ENCODE results near the gene FAR2.
"Not testable (repeated sequence)": the region's sequence is repeated elsewhere in the genome, so short reads cannot be mapped to it uniquely, and the experiment has no call there.

FAR2 gene

GRCh38 chr12:29281371-29282005, 132.4 kb downstream of the FAR2 start:
- no peak for DNase-seq (ENCODE audit: low spot score)

- no peak for DNase-seq (ENCODE audit: low spot score)
Observed at GRCh38 chr12:29282031-29282816, 133.1 kb downstream of the FAR2 start.

DNA sequence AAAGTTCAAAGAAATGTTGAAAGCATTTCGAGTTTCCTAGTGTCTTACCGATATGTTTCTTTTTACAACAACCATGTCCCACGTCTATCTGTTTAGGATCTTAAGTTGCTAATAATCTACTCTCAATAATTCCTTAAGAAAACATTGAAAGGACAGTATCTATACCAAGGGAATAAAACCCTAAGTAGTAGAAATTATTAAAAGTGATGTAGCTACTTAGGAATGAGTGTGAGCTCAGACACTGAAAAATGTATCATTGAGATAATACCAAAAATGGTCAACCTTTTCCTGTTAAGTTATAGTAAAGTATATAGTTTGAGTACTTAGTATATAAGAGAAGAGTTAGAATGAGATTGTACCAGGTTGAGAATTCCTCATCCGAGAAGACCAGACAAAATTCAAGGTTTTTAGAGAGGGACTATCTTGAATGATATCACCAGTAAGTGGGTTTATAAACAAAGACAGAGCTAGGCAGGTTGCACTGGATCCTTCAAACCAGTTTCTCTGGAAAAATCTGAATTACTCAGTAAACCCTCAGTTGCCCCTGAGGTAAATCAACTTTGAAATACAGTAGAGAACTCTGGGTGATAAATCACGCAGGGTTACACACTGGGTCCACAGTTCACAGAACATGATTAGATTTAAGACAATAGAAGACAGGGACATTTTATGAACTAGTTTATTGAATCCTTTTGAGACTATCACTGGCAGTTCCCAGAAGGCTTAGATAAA, 135.1 kb downstream of the FAR2 start:
- DNase-seq (ENCODE audit: low spot score), result no peak

- DNase-seq (ENCODE audit: low spot score), result no peak
Observed at GRCh38 chr12:29286081-29286790, 137.2 kb downstream of the FAR2 start.

DNA sequence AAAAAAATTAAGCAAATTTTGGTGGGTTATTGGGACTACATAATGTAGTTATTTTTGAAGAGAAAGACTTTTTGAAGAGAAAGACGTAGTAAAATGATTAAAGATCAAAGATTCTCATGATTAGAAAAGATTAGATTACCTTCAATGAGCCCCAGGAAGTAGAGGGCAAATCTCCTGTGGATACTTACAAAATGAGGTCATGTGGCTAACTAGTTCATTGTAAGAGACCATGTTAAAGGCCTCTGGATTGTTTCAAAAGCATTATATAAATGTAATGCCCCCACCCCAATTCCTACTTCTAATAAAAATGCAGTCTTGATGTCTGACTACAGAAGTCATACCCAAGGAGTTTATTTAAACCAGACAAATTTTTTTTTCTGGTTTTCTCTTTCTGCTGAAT, 138.5 kb downstream of the FAR2 start:
- no peak for DNase-seq (ENCODE audit: low spot score)

GRCh38 chr12:29288031-29288430, 139.0 kb downstream of the FAR2 start:
- no peak for DNase-seq (ENCODE audit: low spot score)

GRCh38 chr12:29290475-29290874, 141.4 kb downstream of the FAR2 start:
- not testable (repeated sequence) for DNase-seq (ENCODE audit: low spot score)

DNA sequence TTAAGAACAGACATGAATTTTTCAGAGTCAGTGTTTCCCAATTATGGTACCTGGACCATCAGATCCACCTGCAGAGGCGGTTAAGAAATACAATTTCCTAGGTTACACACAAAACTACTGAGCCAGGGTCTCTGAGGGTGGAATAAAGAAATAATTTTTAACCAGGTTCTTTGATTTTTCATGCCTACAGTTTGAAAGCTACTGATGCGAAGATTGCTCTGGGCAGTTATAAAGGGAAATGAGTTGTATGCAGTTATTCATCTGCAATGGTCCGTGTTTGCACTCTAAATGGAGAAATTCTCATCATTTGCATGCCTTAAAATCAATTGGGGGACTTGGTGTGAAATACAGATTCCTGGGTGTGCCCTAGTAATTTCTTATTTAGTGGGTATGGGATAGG, 142.1 kb downstream of the FAR2 start:
- DNase-seq (ENCODE audit: low spot score), result no peak

DNA sequence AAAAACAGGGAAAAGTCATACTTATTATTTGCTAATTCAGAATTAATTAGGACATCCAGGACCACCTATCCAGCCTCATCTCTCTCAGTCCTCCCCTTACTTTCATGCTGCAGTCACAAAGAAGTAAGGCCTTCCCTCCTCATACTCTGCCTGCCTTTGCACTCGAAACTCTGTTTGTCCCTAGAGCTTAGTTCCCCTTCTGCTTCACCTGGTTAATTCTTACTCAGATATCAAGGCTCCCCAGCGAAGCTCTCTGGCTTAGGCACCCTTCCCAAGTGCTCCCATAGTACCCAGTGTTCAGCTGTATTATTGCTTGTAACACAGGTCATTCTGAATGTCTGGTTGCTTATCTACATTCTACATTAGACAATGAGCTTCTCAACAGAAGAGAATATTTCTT, 150.6 kb downstream of the FAR2 start:
- DNase-seq (ENCODE audit: low spot score), result no peak

DNA sequence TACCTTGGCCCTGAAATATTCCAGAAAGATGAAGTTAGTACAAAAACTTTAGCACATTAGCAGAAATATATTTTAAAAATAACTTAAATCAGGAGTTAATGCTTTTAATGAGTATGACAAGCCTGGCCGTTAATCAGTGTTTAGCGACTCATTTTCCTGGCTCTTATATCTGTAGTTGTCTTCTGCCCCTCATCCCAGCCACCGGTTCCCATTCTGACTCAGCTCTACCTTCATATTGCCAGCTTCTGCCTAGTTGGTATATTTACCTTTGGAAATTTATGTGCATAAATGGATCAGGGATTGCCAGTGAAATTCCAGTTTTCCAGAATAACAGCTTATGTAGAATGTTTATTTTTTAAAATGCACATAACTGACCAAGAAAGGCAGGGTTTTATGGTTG, 152.0 kb downstream of the FAR2 start:
- no peak for DNase-seq (ENCODE audit: low spot score)

GRCh38 chr12:29304388-29304787, 155.3 kb downstream of the FAR2 start:
- no peak for DNase-seq (ENCODE audit: low spot score)

DNA sequence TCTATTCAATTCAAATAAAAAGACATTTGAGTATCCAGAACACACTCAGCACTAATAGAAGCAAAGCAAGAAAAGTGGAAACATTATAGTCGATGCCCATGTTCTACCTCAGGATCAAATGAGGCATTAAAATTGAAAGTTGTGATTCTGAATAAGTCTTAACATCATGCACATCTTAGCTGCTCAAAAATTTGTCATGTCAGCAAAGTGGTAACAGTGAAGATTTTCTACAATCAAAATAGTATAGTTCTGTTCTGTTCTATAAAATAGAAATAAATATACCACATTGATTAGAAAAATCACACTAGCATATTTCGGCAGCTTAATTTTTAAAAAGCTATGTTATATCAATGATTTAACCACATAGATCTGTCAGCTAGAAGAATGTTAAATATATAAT, 157.2 kb downstream of the FAR2 start:
- no peak for DNase-seq (ENCODE audit: low spot score)

GRCh38 chr12:29306682-29307081, 157.6 kb downstream of the FAR2 start:
- no peak for DNase-seq (ENCODE audit: low spot score)

GRCh38 chr12:29309320-29309902, 160.3 kb downstream of the FAR2 start:
- DNase-seq (ENCODE audit: low spot score), result no peak

DNA sequence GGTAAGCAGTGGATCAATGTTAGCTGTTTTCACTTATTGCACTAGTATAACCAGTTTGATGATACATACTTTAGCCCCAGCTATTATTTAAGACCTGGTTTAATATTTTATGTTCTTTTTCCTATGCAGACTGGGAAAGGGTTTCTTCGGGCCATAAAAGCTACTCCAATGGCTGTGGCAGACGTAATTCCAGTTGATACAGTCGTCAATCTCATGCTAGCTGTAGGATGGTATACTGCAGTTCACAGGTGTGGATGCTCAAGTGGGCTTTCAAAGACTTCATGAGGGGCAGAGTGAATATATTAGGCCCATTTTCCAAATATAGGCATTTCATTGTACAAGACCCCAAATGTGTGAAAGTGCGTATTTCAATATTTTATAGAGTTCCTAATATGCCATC, 161.8 kb downstream of the FAR2 start:
- DNase-seq (ENCODE audit: low spot score), result no peak

GRCh38 chr12:29314416-29314815, 165.3 kb downstream of the FAR2 start:
- peak; percentile 18 for DNase-seq (ENCODE audit: low spot score)

GRCh38 chr12:29316752-29317151, 167.7 kb downstream of the FAR2 start:
- no peak for DNase-seq (ENCODE audit: low spot score)

DNA sequence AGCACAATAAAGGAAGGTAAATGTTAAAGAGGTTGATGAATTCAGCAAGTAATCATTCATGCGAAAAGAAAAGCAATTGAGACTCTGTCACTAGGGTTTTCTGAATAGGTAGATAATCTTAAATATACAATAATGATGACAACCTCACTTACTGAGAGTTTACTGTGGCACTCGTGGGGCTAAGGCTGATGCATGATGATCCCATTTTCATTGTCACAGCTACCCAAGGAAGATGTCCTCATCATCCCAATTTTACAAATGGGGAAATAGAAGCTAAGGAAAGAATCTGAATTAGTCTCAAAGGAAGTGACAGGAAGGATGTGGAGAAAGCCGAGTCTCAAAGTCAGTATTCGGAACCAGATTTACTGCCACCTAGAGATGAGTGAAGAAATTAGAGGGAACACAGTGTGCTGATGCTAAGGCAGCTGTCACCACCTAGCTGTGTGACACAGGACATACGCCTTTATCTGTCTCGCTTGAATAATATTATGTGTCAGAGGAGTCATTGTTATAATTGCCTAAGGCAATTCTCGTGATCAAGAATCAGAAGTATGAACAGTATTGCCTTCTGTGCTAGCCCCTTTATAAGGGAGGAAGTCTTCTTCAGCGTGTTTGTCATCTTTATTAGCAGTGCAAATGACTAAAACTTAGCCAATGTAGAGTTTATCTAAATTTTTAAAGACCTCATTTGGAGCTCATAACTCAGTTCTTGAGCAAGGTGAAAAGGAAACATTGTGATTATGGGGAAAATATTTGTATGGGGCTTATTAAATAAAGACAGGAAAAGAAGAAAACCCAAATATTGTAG, 168.7 kb downstream of the FAR2 start:
- DNase-seq (ENCODE audit: low spot score), result peak; percentile 71

DNA sequence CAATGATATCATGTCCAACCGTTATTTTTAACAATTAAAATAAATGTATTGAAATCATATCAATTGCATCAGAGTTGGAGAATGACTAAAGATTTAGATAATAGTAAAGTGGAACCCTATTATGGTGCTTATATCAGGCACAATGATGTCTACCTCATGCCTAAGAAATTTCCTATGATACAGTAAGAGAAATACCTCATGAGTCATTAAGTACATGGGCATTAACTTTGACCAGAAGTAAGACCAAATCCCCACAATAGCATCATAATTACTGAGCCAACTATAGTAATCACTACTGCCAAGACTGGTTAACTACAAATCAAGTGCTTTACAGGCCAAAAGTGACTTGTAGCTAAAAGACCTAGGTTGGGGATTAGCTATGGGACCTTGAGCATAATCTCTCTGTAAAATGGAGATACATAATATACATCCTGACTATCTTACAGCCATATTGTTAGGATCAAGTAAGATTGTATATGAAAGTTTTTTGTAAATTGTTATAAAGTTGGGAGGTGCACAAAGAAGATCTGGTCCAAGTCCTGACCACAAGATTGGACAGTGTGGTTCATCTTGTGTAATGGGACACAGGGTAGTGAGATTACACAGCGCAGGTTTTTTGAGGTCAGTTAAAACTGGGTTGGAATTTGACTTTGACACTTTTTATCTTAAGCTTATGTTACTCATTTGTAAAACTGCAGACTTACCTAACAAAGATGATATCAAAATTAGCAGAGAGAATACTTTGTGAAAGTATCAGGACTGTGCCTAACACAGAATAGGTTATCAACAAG, 171.4 kb downstream of the FAR2 start:
- no peak for DNase-seq (ENCODE audit: low spot score)

DNA sequence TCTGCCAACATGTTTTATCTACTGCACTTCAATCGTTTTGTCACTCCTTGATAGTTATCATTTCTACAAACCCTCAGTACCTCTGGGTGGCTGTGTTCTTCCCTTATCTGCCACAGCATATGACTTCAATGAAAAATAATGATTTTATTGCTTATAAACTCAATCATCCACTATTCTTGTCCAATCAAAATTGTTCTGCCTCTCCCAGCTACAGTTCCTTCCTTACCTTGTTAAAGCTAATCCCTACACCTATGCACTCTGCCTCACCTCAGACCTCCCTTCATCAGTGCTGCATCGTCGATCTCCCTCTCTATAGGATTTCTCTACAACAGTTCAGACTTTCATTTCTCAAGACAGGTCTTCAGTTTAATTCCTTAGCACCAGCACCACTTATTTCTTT, 173.1 kb downstream of the FAR2 start:
- no peak for DNase-seq (ENCODE audit: low spot score)
